Measurements from ENCODE around the gene VMP1. TPM values are rescaled to one million over a fixed set of nuclear protein-coding genes. Genes with fewer than 3 reads are reported as not detected.

The VMP1 gene
- total and polyA plus RNA-seq, 4 donors = 46.4 to 118 (median 71.6) TPM

- TF ChIP-seq ZBTB33 (IDR thresholded peaks at IDR 0.05) (no peak), RXRA (IDR thresholded peaks at IDR 0.05) (peak in 1 of 2 donors; percentile 12), JUND (IDR thresholded peaks at IDR 0.05) (peak in 1 of 2 donors; percentile 18), SP1 (IDR thresholded peaks at IDR 0.05) (peak; percentile 57), CTCF (IDR thresholded peaks at IDR 0.05; ENCODE audit: low read depth, low read length, missing input control) (no peak), RAD21 (IDR thresholded peaks at IDR 0.05) (no peak), NR2F2 (IDR thresholded peaks at IDR 0.05) (peak; percentile 78), MAX (IDR thresholded peaks at IDR 0.05) (no peak), EGR1 (IDR thresholded peaks at IDR 0.05; ENCODE audit: low read depth in 2 of 2) (no peak)
- Histone ChIP-seq H3K9ac (ENCODE audit: low read depth in 1 of 2, low read length in 2 of 2) (no peak overlapping the region), H3K27ac (ENCODE audit: low read depth in 1 of 2, low read length in 2 of 2) (peak overlapping the region; percentile 42 to 43)
Measured at GRCh38 chr17:59825533-59826322, 118.3 kb downstream of the VMP1 start.

GRCh38 chr17:59826706-59827453 lies 119.4 kb downstream of the VMP1 start:
- Histone ChIP-seq H3K9ac (ENCODE audit: low read depth in 1 of 2, low read length in 2 of 2) (no peak overlapping the region), H3K27ac (ENCODE audit: low read depth in 1 of 2, low read length in 2 of 2) (no peak overlapping the region), H3K27me3 (ENCODE audit: control insufficient read depth in 4 of 4, insufficient read depth in 4 of 4, low read length in 3 of 4) (no peaks in the 10 kb centered on the region), H3K4me1 (ENCODE audit: control insufficient read depth in 4 of 4, insufficient read depth in 4 of 4, low read length in 3 of 4) (peaks cover 0 to 15% (median 11%) of the 10 kb centered on the region in 4 donors), H3K9me3 (ENCODE audit: control insufficient read depth in 4 of 4, low read length in 3 of 4) (no peaks in the 10 kb centered on the region), H3K4me3 (ENCODE audit: low read depth in 1 of 3, low read length in 3 of 3) (no peak overlapping the region), H3K36me3 (ENCODE audit: control insufficient read depth in 4 of 4, insufficient read depth in 3 of 4, low read depth in 1 of 4, low read length in 3 of 4) (peaks cover 0 to 3% (median 1%) of the 10 kb centered on the region in 4 donors)
- WGBS = 90% methylated on average over 4 of the region's 4 CpGs
- DNase-seq (ENCODE audit: low spot score) = no peak
- no peak for TF ChIP-seq JUND (IDR thresholded peaks at IDR 0.05)
- TF ChIP-seq FOXA2 (IDR thresholded peaks at IDR 0.05) = no peak
- no peak for TF ChIP-seq HNF4G (IDR thresholded peaks at IDR 0.05)
- TF ChIP-seq GABPA (IDR thresholded peaks at IDR 0.05 in 1 of 2, conservative IDR thresholded peaks at IDR 0.05 in 1 of 2) = no peak
- no peak for TF ChIP-seq FOXA1 (IDR thresholded peaks at IDR 0.05)
- TF ChIP-seq MAX (IDR thresholded peaks at IDR 0.05) = no peak
- TF ChIP-seq EGR1 (IDR thresholded peaks at IDR 0.05; ENCODE audit: low read depth in 2 of 2) = no peak
- no peak for TF ChIP-seq RXRA (IDR thresholded peaks at IDR 0.05)
- no peak for TF ChIP-seq CTCF (IDR thresholded peaks at IDR 0.05; ENCODE audit: low read depth, low read length, missing input control)
- no peak for TF ChIP-seq NR2F2 (IDR thresholded peaks at IDR 0.05)

More at GRCh38 chr17:59825533-59826322, 118.3 kb downstream of the VMP1 start:
- no peak for DNase-seq (ENCODE audit: low spot score)
- no peaks in the 10 kb centered on the region for H3K9me3 ChIP-seq (ENCODE audit: control insufficient read depth in 4 of 4, low read length in 3 of 4)
- H3K4me1 ChIP-seq (ENCODE audit: control insufficient read depth in 4 of 4, insufficient read depth in 4 of 4, low read length in 3 of 4) = peaks cover 0 to 13% (median 11%) of the 10 kb centered on the region in 4 donors
- no peaks in the 10 kb centered on the region for H3K27me3 ChIP-seq (ENCODE audit: control insufficient read depth in 4 of 4, insufficient read depth in 4 of 4, low read length in 3 of 4)
- peaks cover 0 to 3% (median 1%) of the 10 kb centered on the region in 4 donors for H3K36me3 ChIP-seq (ENCODE audit: control insufficient read depth in 4 of 4, insufficient read depth in 3 of 4, low read depth in 1 of 4, low read length in 3 of 4)
- 82% methylated on average over 5 of the region's 5 CpGs for WGBS
- H3K4me3 ChIP-seq (ENCODE audit: low read depth in 1 of 3, low read length in 3 of 3) = no peak overlapping the region

Data from liver (tissue), 9 donors.